ENCODE measurements around the gene ZC3H8.

Gene ZC3H8

DNA sequence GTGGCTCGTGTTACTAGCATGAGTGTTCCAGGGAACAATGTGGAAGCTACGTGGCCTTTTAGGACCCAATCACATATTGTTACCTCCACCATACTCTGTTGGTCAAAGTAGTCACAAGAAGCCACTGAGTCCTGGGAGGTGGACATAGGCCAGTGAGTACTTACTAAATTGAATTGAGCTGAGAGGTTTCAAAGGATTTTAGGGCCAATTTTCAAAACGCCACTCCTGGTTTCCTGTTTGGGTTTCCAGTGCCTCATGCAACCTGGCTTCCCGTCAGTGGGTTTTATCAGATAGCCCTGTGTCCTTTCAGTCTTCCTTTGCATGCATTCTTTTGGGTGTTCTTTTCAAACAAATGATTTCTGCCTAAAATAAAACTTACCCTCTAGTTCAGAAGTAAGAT, 60.4 kb downstream of the ZC3H8 start:
- no peak for DNase-seq

DNA sequence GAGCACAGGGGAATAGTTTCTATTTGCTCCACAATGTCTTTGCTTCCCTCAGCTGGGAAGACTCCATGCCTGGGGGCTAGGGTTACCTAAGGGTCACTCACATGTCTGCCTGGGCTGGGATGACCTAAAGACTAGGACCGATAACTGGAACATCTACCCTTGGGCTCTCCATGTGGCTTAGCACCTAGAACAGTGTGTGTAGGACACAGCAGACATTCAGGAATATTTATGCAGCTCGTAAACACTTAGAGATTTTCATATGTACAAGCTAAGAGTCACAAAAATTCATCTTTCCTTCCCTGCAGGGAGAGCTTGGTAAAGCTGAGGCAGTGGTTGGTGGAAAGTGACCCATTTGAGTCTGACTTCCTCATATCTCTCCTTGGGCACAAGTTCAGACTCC, 60.8 kb downstream of the ZC3H8 start:
- no peak for DNase-seq

DNA sequence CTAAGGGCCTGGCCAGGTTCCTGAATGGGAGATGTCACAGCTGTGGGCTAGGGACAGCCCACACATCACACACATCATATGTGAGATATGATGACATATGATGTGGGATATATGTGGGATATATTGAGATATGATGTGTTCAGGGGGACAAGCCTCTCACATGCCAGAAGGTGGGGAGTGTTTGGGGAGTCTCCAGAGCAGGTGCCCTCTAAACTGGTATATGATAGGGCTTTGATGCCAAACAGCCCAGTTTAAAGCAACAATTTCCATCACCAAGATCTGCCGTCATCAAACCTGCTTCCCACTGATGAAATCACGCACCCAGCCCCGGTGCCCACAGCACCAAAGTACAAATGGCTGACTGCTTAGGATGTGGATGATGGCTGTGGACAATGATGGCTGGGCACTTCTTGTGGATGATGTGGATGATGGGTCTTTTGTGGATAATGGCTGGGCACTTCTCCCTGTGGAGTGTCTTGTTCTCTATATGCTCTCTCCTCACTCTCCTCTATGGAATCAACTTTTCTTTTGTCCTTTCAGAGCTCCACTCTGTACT, 65.8 kb downstream of the ZC3H8 start:
- DNase-seq, result no peak

DNA sequence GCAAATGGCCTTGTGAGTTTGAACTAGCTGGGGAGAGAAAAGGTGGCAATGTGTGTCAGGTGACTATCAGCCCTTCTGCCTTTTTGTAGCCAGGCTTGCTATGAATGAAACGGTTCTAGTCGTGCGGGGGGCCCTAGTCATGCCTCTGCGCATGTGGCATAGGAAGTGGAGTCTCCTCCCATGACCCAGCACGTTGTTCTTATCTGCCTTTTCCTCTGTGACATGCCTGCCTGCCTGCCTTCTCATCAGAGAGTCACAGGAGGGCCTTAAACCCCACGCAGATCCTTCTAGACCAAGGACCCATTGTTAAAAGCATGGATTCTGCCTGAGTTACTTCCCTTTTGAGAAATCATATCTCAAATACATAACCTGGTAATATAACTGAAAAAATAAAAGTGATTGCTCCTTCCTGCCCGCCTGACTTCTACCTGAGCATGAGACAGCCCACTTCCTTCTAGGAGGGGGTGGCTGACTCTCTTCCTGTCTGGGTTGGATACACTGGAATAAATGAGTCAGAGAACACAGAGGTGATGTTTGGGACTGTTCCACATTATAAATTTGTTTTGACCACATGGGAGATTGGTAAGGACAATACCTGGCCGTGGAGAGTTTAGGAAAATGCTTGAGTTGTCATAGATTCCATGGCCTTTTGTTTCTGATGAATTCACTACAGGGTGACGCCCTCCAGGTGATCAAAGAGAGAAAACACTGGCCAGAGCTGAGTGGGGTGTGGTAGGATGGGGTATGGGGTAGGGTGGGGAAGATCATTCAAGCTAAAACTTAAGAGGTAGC, 66.8 kb downstream of the ZC3H8 start:
- no peak for DNase-seq

- no peak for DNase-seq
Observed at GRCh38 chr2:112187046-112187715, 67.7 kb downstream of the ZC3H8 start.

GRCh38 chr2:112185131-112185530, 69.7 kb downstream of the ZC3H8 start:
- DNase-seq, result no peak

GRCh38 chr2:112184121-112184520, 70.7 kb downstream of the ZC3H8 start:
- DNase-seq, result no peak

GRCh38 chr2:112183327-112184025, 71.4 kb downstream of the ZC3H8 start:
- DNase-seq, result no peak

DNA sequence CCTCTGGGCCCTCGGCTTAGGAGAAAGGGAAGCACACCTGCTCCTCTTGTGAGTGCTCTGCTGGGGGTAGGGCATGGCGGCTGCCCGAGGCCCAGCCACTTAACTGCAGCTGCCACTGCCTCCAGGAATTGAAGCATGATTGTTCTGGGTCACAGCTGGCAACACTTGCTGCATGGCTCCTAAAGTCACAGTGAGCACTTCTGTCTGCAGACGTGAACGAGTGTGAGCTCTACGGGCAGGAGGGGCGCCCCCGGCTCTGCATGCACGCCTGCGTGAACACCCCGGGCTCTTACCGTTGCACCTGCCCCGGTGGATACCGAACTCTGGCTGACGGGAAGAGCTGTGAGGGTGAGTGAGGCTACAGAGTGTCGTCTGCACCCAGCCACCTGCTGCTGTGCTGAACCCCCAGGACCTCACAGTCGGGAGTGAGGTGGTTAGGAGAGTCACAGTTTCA, 72.2 kb downstream of the ZC3H8 start:
- DNase-seq, result peak; percentile 94

DNA sequence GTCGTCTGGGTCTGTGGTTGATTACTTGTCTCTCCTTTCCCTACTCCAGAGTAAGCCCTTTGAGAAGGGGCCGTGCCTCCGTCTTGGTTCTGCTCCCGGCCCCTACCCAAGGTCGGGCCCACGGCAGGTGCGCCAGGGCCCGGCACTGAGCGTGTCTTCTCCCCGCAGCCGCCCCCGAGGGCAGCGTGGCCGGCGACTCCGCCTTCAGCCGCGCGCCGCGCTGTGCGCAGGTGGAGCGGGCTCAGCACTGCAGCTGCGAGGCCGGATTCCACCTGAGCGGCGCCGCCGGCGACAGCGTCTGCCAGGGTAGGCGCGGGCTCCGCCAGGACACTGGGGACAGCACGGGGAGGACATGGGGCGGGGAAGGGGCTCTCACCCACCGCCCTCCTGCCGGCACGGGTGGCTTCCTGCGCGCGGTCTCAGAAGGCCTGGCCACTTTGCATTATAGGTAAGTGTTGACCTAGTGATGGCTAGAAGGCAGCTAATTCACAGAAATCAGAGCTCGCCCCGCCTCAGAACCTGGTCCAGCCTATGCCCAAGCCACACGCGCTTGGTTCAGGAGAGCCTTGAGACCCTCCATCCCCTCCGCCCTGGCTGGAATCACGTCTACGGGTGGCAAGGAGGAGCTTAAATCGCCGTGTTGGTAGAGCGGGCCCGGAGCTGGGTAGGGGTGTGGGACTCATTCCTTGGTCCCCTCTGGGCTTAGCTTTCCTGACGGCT, 73.1 kb downstream of the ZC3H8 start:
- peak; percentile 71 for DNase-seq

- no peak for DNase-seq
Observed at GRCh38 chr2:112175958-112176573, 78.8 kb downstream of the ZC3H8 start.

GRCh38 chr2:112175333-112175732, 79.5 kb downstream of the ZC3H8 start:
- no peak for DNase-seq

- no peak for DNase-seq
Observed at GRCh38 chr2:112174383-112174782, 80.5 kb downstream of the ZC3H8 start.

DNA sequence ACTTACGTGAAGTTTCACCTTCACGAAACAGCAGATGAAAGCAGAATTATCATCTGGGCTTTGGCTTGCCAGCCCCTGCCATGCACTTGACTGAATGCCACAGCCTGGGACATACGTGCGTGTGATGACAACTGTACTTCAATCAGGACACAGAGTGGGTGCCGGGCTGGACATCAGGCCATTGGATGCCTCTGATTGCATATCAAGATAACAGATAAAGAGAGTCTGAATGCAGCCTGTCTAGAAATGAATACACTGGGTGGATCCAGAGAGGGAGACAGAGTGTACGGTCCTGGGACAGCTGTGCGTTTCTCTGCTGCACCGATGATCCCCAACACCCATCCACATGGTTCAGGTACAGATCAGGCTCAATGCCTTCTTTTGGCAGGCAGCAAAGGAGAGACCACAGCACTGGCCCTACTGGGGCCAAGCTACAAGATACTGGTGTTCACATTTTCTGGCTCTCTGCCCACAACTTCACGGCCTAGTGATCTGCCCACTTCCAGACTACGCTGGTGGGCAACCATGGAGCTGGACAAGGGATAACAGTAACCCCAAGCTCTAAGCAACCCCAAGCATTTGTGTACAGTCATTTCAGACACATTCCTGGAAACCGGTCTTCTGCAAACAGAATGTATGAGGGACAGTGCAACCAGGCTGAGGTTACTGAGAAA, 81.1 kb downstream of the ZC3H8 start:
- DNase-seq, result no peak

DNA sequence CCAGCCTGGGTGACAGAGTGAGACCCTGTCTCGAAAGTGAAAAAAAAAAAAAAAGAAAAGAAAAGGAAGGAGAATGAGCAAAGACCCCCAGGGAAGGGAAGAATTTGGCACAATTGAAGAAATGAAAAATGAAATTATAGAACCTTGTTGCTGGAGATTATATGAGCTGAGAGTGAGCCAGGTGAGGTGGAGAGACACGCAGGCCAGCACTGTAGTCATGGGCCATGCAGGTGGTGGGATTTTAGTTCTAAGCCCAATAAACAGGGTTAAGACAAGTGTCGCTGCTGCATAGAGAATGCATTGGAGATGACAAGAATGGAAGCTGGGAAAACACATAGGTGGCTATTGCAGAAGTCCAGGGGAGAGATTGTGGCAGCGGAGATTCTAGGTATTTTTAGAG, 84.3 kb downstream of the ZC3H8 start:
- DNase-seq, result no peak

- DNase-seq, result peak; percentile 19
Observed at GRCh38 chr2:112168422-112169124, 86.3 kb downstream of the ZC3H8 start.

GRCh38 chr2:112166806-112167499, 87.9 kb downstream of the ZC3H8 start:
- no peak for DNase-seq

GRCh38 chr2:112165296-112165695, 89.5 kb downstream of the ZC3H8 start:
- no peak for DNase-seq

DNA sequence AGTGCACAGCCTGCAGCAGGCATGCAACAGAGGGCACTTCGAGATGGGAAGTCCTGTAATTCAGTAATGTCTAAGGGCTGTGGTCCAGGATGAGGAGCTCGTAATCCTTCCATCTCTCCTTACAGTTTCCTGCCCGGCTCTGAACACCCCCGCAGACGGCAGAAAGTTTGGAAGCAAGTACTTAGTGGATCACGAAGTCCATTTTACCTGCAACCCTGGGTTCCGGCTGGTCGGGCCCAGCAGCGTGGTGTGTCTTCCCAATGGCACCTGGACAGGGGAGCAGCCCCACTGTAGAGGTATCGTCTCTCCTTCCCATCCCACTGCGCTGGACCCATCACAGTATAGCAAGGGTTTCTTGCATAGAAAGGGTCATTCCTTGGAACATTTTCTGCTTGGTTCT, 90.0 kb downstream of the ZC3H8 start:
- DNase-seq, result no peak

DNA sequence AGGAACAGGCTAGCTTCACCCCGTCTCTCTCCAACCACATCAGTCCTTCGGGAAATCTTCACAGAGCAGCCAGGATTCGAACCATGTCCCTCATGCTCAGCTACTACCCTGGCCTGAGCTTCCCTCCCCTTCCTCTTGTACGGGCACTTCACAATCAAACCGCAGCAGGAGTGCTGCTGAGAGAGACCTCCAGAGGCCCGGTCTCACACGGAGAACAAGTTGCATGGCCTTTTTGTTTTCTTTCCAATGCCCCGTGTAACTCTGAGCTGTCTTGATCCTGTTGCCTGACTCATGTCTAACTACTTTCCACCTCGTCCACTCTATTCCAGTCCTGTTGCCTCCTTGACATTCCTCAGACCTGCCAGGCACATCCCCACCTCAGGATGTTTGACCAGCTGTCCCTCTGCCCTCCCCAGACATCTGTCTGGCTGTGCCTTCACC, 91.3 kb downstream of the ZC3H8 start:
- peak; percentile 37 for DNase-seq
